NCI-H446 (cell line): ENCODE data around the gene TRAF3IP1.

Experiments
- DNase-seq, 2 experiments: peaks; one replicate each; lab custom pipeline; 2025; lab: John Stamatoyannopoulos, UW

The TRAF3IP1 gene

GRCh38 chr2:238287737-238288649 lies 32.3 kb upstream of the TRAF3IP1 start, which contains the start of gene PER2:
Gene PER2 (minus strand): TSS chr2:238288610. CDS start chr2:238277936, 10,674 bp downstream.
- peak; percentile 31 to 53 for DNase-seq

- peak; percentile 91 to 98 for DNase-seq
These were observed 31.4 kb upstream of the TRAF3IP1 start for GRCh38 chr2:238288650-238289573.

- DNase-seq = no peak
These were observed 30.7 kb upstream of the TRAF3IP1 start for GRCh38 chr2:238289574-238289973.

GRCh38 chr2:238290091-238290509 lies 30.2 kb upstream of the TRAF3IP1 start:
- no peak for DNase-seq

GRCh38 chr2:238290715-238291549 lies 29.4 kb upstream of the TRAF3IP1 start:
- peak; percentile 26 to 68 for DNase-seq

GRCh38 chr2:238291550-238292281 lies 28.6 kb upstream of the TRAF3IP1 start:
- DNase-seq = no peak

GRCh38 chr2:238294046-238294392 lies 26.3 kb upstream of the TRAF3IP1 start:
- DNase-seq = no peak

- DNase-seq = no peak
These were observed 25.8 kb upstream of the TRAF3IP1 start for GRCh38 chr2:238294393-238295143.

GRCh38 chr2:238295144-238296112 lies 24.9 kb upstream of the TRAF3IP1 start:
- no peak for DNase-seq

- no peak for DNase-seq
These were observed 23.5 kb upstream of the TRAF3IP1 start for GRCh38 chr2:238296638-238297457.

GRCh38 chr2:238299803-238300202 lies 20.5 kb upstream of the TRAF3IP1 start:
- DNase-seq = peak; percentile 37 to 58

- DNase-seq = no peak
These were observed 18.2 kb upstream of the TRAF3IP1 start for GRCh38 chr2:238302087-238302486.

- DNase-seq = no peak
These were observed 17.6 kb upstream of the TRAF3IP1 start for GRCh38 chr2:238302751-238303150.

- DNase-seq = no peak
These were observed 16.2 kb upstream of the TRAF3IP1 start for GRCh38 chr2:238304116-238304515.

- no peak for DNase-seq
These were observed 15.0 kb upstream of the TRAF3IP1 start for GRCh38 chr2:238305092-238305862.

- DNase-seq = no peak
These were observed 14.2 kb upstream of the TRAF3IP1 start for GRCh38 chr2:238305965-238306671.

GRCh38 chr2:238306672-238306998 lies 13.7 kb upstream of the TRAF3IP1 start:
- DNase-seq = no peak
